Measurements from ENCODE around the gene GM2A. TPM values are rescaled to one million over a fixed set of nuclear protein-coding genes. Genes with fewer than 3 reads are reported as not detected.

The GM2A gene
- total RNA-seq, 1 experiment from 2014 or later, result 36.1 TPM

DNA sequence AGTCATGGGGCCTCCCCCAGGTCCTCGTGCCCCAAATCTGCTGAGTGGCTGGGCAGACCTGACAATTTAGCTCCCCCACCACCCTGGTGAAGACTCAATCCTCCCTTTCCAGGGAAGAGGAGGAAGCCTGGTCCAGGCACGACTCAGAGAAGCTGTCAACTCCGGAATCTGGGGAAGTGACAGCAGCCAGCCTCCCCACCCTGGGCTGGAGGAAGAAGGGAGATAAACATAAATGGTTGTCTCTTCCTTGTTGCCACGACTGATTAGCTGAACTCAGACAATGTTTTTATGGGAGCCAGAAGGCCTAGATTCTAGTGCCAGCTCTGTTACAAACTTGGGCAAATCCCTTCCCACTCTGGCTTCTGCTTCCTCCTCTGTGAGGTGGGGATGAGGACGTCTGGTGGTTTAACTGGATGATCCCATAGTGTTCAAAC is 44.5 kb upstream of the GM2A start:
- intact Hi-C loops (cut with micrococcal nuclease), result no loop called here
- Mint-ChIP-seq H3K27me3 (ENCODE audit: insufficient read depth, unreplicated experiment) (no peaks in the 10 kb centered on the region), H3K4me1 (ENCODE audit: insufficient read depth, unreplicated experiment) (peaks cover 8% of the 10 kb centered on the region), H3K27ac (ENCODE audit: low read depth, unreplicated experiment) (peak overlapping the region; percentile 64), H3K9me3 (ENCODE audit: unreplicated experiment) (no peaks in the 10 kb centered on the region), H3K36me3 (ENCODE audit: insufficient read depth, unreplicated experiment) (no peaks in the 10 kb centered on the region), H3K4me3 (ENCODE audit: unreplicated experiment) (no peak overlapping the region)
- DNase-seq (ENCODE audit: unreplicated experiment), result no peak
- CTCF ChIA-PET, result interaction anchor here (0.6 to 1.5 kb wide), 9 partner anchors 13 to 1378 kb away, joined by 3 to 5 read pairs (median 4); no protein-coding TSS in a partner anchor
- TF ChIP-seq, protein P1, sequence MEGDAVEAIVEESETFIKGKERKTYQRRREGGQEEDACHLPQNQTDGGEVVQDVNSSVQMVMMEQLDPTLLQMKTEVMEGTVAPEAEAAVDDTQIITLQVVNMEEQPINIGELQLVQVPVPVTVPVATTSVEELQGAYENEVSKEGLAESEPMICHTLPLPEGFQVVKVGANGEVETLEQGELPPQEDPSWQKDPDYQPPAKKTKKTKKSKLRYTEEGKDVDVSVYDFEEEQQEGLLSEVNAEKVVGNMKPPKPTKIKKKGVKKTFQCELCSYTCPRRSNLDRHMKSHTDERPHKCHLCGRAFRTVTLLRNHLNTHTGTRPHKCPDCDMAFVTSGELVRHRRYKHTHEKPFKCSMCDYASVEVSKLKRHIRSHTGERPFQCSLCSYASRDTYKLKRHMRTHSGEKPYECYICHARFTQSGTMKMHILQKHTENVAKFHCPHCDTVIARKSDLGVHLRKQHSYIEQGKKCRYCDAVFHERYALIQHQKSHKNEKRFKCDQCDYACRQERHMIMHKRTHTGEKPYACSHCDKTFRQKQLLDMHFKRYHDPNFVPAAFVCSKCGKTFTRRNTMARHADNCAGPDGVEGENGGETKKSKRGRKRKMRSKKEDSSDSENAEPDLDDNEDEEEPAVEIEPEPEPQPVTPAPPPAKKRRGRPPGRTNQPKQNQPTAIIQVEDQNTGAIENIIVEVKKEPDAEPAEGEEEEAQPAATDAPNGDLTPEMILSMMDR (IDR thresholded peaks at IDR 0.05; ENCODE audit: unreplicated experiment), result no peak
- BruUV-seq (replicated peaks), result no TSS peak
- POLR2A ChIA-PET, result interaction anchor here (1.0 to 1.6 kb wide), 3 partner anchors 13 to 17 kb away, joined by 3 to 6 read pairs (median 4); partner anchors contain the start of gene CCDC69

DNA sequence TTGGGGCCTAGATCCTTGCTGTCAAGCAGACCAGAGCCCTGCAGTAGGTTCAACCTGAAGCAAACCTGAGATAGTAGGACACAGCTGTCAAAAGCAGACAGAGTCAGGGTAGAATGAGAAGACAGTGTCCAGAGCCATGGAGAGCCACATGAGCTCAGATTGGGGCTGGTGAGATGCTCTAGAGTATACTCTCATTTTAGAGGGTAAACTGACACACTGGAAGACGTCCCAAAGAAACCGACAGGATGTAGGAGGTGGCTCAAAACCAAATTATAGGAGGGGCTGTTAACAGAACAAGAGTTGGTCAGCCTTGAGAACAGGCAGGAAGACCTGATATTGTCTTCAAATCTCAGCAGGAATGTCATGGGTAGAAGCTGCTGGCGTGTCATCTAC is 40.6 kb upstream of the GM2A start:
- no peaks in the 10 kb centered on the region for H3K27me3 Mint-ChIP-seq (ENCODE audit: insufficient read depth, unreplicated experiment)
- ChIA-PET CTCF (interaction anchor here (0.6 to 2.8 kb wide), 8 partner anchors 23 to 105 kb away, joined by 3 to 13 read pairs (median 4); no protein-coding TSS in a partner anchor), POLR2A (interaction anchor here (1.0 kb wide), 1 partner anchor 11 kb away, joined by 6 read pairs; the partner anchor contains the start of gene CCDC69)
- no peak for DNase-seq (ENCODE audit: unreplicated experiment)
- H3K27ac Mint-ChIP-seq (ENCODE audit: low read depth, unreplicated experiment), result no peak overlapping the region
- BruUV-seq (replicated peaks), result no TSS peak
- no peaks in the 10 kb centered on the region for H3K36me3 Mint-ChIP-seq (ENCODE audit: insufficient read depth, unreplicated experiment)
- no peaks in the 10 kb centered on the region for H3K9me3 Mint-ChIP-seq (ENCODE audit: unreplicated experiment)
- H3K4me1 Mint-ChIP-seq (ENCODE audit: insufficient read depth, unreplicated experiment), result peaks cover 8% of the 10 kb centered on the region
- intact Hi-C loops (cut with micrococcal nuclease), result no loop called here
- TF ChIP-seq, protein P1 (IDR thresholded peaks at IDR 0.05; ENCODE audit: unreplicated experiment), result no peak
- no peak overlapping the region for H3K4me3 Mint-ChIP-seq (ENCODE audit: unreplicated experiment)

DNA sequence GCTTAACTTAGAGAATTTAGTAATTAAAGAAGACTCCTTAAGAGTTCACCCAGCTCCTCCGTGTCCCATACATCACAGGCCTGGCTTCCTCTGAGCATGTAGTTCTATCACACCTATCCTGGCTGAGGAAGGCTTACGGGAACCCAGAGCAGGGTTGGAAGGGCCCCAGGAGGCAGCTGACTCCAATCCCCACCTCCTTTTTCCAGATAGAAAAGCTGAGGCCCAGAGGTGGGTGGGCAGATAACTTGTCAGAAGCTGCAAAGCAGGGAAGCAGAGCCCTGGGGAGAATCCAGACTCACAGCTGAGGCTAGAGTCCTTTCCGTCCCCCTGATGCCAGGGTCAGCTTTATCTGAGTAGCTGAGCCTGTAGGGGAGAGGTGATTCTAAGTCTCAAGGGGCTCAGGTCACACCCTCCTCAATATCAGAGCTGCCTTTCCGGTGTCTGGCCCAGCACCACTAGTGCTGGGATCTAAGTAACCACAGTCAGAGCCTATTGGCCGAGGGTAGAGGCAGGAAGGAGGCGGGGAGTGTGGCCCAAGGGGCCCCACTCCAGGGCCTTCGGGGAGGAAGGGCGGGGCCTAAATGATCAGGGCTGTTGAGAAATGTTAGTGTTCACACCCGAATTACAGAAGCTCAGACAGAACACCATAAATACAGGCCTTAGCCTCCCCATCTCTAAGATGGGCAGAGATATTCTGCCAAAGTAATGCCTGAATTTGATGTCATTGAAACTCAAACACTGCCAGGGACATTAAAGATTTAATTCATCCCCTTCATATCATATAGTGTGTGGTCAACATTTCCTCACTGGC is 39.0 kb upstream of the GM2A start:
- BruUV-seq (replicated peaks), result no TSS peak
- intact Hi-C loops (cut with micrococcal nuclease), result no loop called here
- H3K27me3 Mint-ChIP-seq (ENCODE audit: insufficient read depth, unreplicated experiment), result no peaks in the 10 kb centered on the region

More for the DNA sequence above, 39.0 kb upstream of the GM2A start:
- DNase-seq (ENCODE audit: unreplicated experiment), result peak; percentile 87
- Mint-ChIP-seq H3K4me3 (ENCODE audit: unreplicated experiment) (no peak overlapping the region), H3K9me3 (ENCODE audit: unreplicated experiment) (no peaks in the 10 kb centered on the region), H3K27ac (ENCODE audit: low read depth, unreplicated experiment) (peak overlapping the region; percentile 18), H3K4me1 (ENCODE audit: insufficient read depth, unreplicated experiment) (peaks cover 3% of the 10 kb centered on the region), H3K36me3 (ENCODE audit: insufficient read depth, unreplicated experiment) (no peaks in the 10 kb centered on the region)
- POLR2A ChIA-PET, result interaction anchor here (0.6 to 1.6 kb wide), 3 partner anchors 10 to 589 kb away, joined by 3 to 4 read pairs (median 3); no protein-coding TSS in a partner anchor
- TF ChIP-seq, protein P1 (IDR thresholded peaks at IDR 0.05; ENCODE audit: unreplicated experiment), result no peak
- CTCF ChIA-PET, result interaction anchor here (0.5 to 2.8 kb wide), 9 partner anchors 24 to 163 kb away, joined by 3 to 13 read pairs (median 3); no protein-coding TSS in a partner anchor

Measured in MCF 10A (cell line).